SH-SY5Y (cell line): ENCODE data around the gene CDK19.

Experiments
- GATA2 ChIP-seq: IDR thresholded peaks from 2 replicates; pipeline ENCODE4 v1.6.1; 2011; ENCODE audit warnings: mild to moderate bottlenecking, low read depth, low read length
- GATA3 ChIP-seq: IDR thresholded peaks from 2 replicates; pipeline ENCODE4 v1.6.1; 2011; ENCODE audit warnings: low read depth, mild to moderate bottlenecking, low read length, moderate library complexity

DNA sequence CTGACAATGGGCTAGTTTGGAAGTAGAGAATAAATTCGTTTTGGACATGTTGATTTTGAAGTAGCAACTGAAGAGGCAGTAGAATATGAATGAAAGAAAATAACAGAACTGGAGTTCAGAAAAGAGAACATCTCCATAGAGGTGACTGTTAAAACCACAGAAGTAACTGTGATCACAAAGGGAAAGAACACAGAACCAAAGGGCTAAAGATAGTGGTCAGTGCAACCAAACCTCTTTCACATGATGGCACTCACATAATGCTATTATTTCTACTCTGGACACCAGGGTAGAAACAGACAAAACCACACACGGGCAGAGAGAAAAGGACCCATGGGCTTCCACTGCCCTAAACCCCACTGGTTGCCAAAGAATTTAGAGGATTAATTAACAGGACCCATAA, 58.5 kb downstream of the CDK19 start:
- TF ChIP-seq GATA3 (no peak), GATA2 (no peak)
